NCI-H2107 treated with DMSO at 0.1 percent for 48 hours (cell line): ENCODE results near the gene NFIA.

ENCODE experiments used
- DNase-seq: peaks from one replicate; lab custom pipeline; 2025; ENCODE audit not compliant: unreplicated experiment; lab: John Stamatoyannopoulos, UW

Gene NFIA

GRCh38 chr1:61289232-61290098, 207.1 kb downstream of the NFIA start:
- DNase-seq, result no peak

GRCh38 chr1:61290525-61290924, 208.2 kb downstream of the NFIA start:
- no peak for DNase-seq

GRCh38 chr1:61293197-61293596, 210.8 kb downstream of the NFIA start:
- DNase-seq, result no peak

- no peak for DNase-seq
Observed at GRCh38 chr1:61293986-61294504, 211.7 kb downstream of the NFIA start.

GRCh38 chr1:61294930-61295329, 212.6 kb downstream of the NFIA start:
- no peak for DNase-seq

GRCh38 chr1:61295818-61296537, 213.6 kb downstream of the NFIA start:
- no peak for DNase-seq

GRCh38 chr1:61297887-61298286, 215.5 kb downstream of the NFIA start:
- DNase-seq, result no peak

GRCh38 chr1:61299463-61299862, 217.1 kb downstream of the NFIA start:
- DNase-seq, result no peak

GRCh38 chr1:61300899-61301298, 218.5 kb downstream of the NFIA start:
- no peak for DNase-seq

- DNase-seq, result no peak
Observed at GRCh38 chr1:61301824-61302657, 219.7 kb downstream of the NFIA start.

- no peak for DNase-seq
Observed at GRCh38 chr1:61307422-61308142, 225.2 kb downstream of the NFIA start.

- DNase-seq, result no peak
Observed at GRCh38 chr1:61310057-61310456, 227.7 kb downstream of the NFIA start.

- DNase-seq, result no peak
Observed at GRCh38 chr1:61310538-61310937, 228.2 kb downstream of the NFIA start.

- DNase-seq, result no peak
Observed at GRCh38 chr1:61313906-61314422, 231.6 kb downstream of the NFIA start.

- DNase-seq, result no peak
Observed at GRCh38 chr1:61315011-61315410, 232.7 kb downstream of the NFIA start.

GRCh38 chr1:61316493-61316892, 234.1 kb downstream of the NFIA start:
- no peak for DNase-seq

- DNase-seq, result no peak
Observed at GRCh38 chr1:61318319-61319125, 236.2 kb downstream of the NFIA start.

GRCh38 chr1:61320575-61320974, 238.2 kb downstream of the NFIA start:
- DNase-seq, result no peak

- no peak for DNase-seq
Observed at GRCh38 chr1:61322008-61322744, 239.8 kb downstream of the NFIA start.
